ENCODE results near the gene PPP1R9A. TPM values are rescaled to one million over a fixed set of nuclear protein-coding genes. Genes with fewer than 3 reads are reported as not detected.

PPP1R9A gene
- polyA plus RNA-seq, 1 experiment = 0.02 TPM

GRCh38 chr7:95132500-95132899 is 225.1 kb downstream of the PPP1R9A start:
- H3K27ac ChIP-seq (ENCODE audit: low read depth, low read length) = no peak overlapping the region
- no peaks in the 10 kb centered on the region for H3K9me3 ChIP-seq (ENCODE audit: control insufficient read depth, insufficient read depth, low read length)
- no peaks in the 10 kb centered on the region for H3K27me3 ChIP-seq (ENCODE audit: control insufficient read depth, insufficient read depth, low read length)
- no peak for TF ChIP-seq CTCF (IDR thresholded peaks at IDR 0.05; ENCODE audit: low read depth, low read length)
- DNase-seq (ENCODE audit: low read depth, low spot score) = no peak
- POLR2A ChIA-PET = no interaction called here
- CTCF ChIA-PET = no interaction called here
- H3K4me3 ChIP-seq (ENCODE audit: low read depth, low read length) = no peak overlapping the region

- CTCF ChIA-PET = no interaction called here
- TF ChIP-seq CTCF (IDR thresholded peaks at IDR 0.05; ENCODE audit: low read depth, low read length) = no peak
- no peak overlapping the region for H3K4me3 ChIP-seq (ENCODE audit: low read depth, low read length)
- no peaks in the 10 kb centered on the region for H3K9me3 ChIP-seq (ENCODE audit: control insufficient read depth, insufficient read depth, low read length)
- POLR2A ChIA-PET = no interaction called here
- no peak overlapping the region for H3K27ac ChIP-seq (ENCODE audit: low read depth, low read length)
- H3K27me3 ChIP-seq (ENCODE audit: control insufficient read depth, insufficient read depth, low read length) = no peaks in the 10 kb centered on the region
- DNase-seq (ENCODE audit: low read depth, low spot score) = no peak
These were observed 232.5 kb downstream of the PPP1R9A start for GRCh38 chr7:95139922-95140321.

- no peaks in the 10 kb centered on the region for H3K9me3 ChIP-seq (ENCODE audit: control insufficient read depth, insufficient read depth, low read length)
- CTCF ChIA-PET = interaction anchor here (0.7 kb wide), 1 partner anchor 336 kb away, joined by 3 read pairs; no protein-coding TSS in a partner anchor
- no peak for TF ChIP-seq CTCF (IDR thresholded peaks at IDR 0.05; ENCODE audit: low read depth, low read length)
These were observed 234.4 kb downstream of the PPP1R9A start for GRCh38 chr7:95141755-95142154.

GRCh38 chr7:95144256-95144655 is 236.9 kb downstream of the PPP1R9A start:
- CTCF ChIA-PET = no interaction called here

More at GRCh38 chr7:95141755-95142154, 234.4 kb downstream of the PPP1R9A start:
- POLR2A ChIA-PET = no interaction called here
- Histone ChIP-seq H3K27me3 (ENCODE audit: control insufficient read depth, insufficient read depth, low read length) (no peaks in the 10 kb centered on the region), H3K27ac (ENCODE audit: low read depth, low read length) (no peak overlapping the region), H3K4me3 (ENCODE audit: low read depth, low read length) (no peak overlapping the region)
- DNase-seq (ENCODE audit: low read depth, low spot score) = no peak

GRCh38 chr7:95155965-95156364 is 248.6 kb downstream of the PPP1R9A start:
- ChIA-PET POLR2A (no interaction called here), CTCF (no interaction called here)
- no peak for TF ChIP-seq CTCF (IDR thresholded peaks at IDR 0.05; ENCODE audit: low read depth, low read length)
- H3K27ac ChIP-seq (ENCODE audit: low read depth, low read length) = no peak overlapping the region
- no peak for DNase-seq (ENCODE audit: low read depth, low spot score)
- H3K4me3 ChIP-seq (ENCODE audit: low read depth, low read length) = no peak overlapping the region
- H3K27me3 ChIP-seq (ENCODE audit: control insufficient read depth, insufficient read depth, low read length) = no peaks in the 10 kb centered on the region
- no peaks in the 10 kb centered on the region for H3K9me3 ChIP-seq (ENCODE audit: control insufficient read depth, insufficient read depth, low read length)

More at GRCh38 chr7:95144256-95144655, 236.9 kb downstream of the PPP1R9A start:
- no peak for DNase-seq (ENCODE audit: low read depth, low spot score)
- Histone ChIP-seq H3K27ac (ENCODE audit: low read depth, low read length) (no peak overlapping the region), H3K4me3 (ENCODE audit: low read depth, low read length) (no peak overlapping the region), H3K9me3 (ENCODE audit: control insufficient read depth, insufficient read depth, low read length) (no peaks in the 10 kb centered on the region), H3K27me3 (ENCODE audit: control insufficient read depth, insufficient read depth, low read length) (no peaks in the 10 kb centered on the region)
- POLR2A ChIA-PET = no interaction called here
- TF ChIP-seq CTCF (IDR thresholded peaks at IDR 0.05; ENCODE audit: low read depth, low read length) = no peak

Data from AG04450 (cell line).